HUES64 (cell line): ENCODE data around the gene USP15.
"Not testable (repeated sequence)": the region's sequence is repeated elsewhere in the genome, so short reads cannot be mapped to it uniquely, and the experiment has no call there.

Source experiments
- H3K27ac ChIP-seq: 2 replicates; pipeline ENCODE4 v1.7.0; 2013; ENCODE audit warnings: low read depth, low read length, inconsistent platforms
- H3K27me3 ChIP-seq: 2 replicates; pipeline ENCODE4 v1.6.1; 2013; ENCODE audit warnings: mild to moderate bottlenecking, low read length; ENCODE audit not compliant: insufficient read depth
- H3K36me3 ChIP-seq: 2 replicates; pipeline ENCODE4 v1.6.1; 2013; ENCODE audit warnings: mild to moderate bottlenecking, low read length; ENCODE audit not compliant: insufficient read depth
- H3K4me1 ChIP-seq: 2 replicates; pipeline ENCODE4 v1.6.1; 2013; ENCODE audit warnings: mild to moderate bottlenecking, low read length, moderate library complexity; ENCODE audit not compliant: insufficient read depth
- H3K4me3 ChIP-seq: 2 replicates; pipeline ENCODE4 v1.5.1; 2013; ENCODE audit warnings: mild to moderate bottlenecking, low read length, moderate library complexity
- H3K9ac ChIP-seq: 2 replicates; pipeline ENCODE4 v1.6.1; 2013; ENCODE audit warnings: mild to moderate bottlenecking, low read depth, low read length
- H3K9me3 ChIP-seq: 2 replicates; pipeline ENCODE4 v1.6.1; 2013; ENCODE audit warnings: low read depth, low read length; ENCODE audit not compliant: insufficient read depth
- WGBS: fragments of 150-250, 120-280 bp; methylation state at CpG from one replicate; pipeline ENCODE4 v1.1.7; 2013; ENCODE audit warnings: missing lambda C conversion rate; 5-methylcytosine and 5-hydroxymethylcytosine counted together

Gene USP15

GRCh38 chr12:62361048-62361447, 100.8 kb downstream of the USP15 start:
- WGBS: 79% methylated on average over 2 of the region's 2 CpGs
- no peaks in the 10 kb centered on the region for H3K36me3 ChIP-seq
- H3K9ac ChIP-seq: no peak overlapping the region
- no peak overlapping the region for H3K4me3 ChIP-seq
- no peaks in the 10 kb centered on the region for H3K9me3 ChIP-seq
- no peak overlapping the region for H3K27ac ChIP-seq
- H3K4me1 ChIP-seq: no peaks in the 10 kb centered on the region
- H3K27me3 ChIP-seq: no peaks in the 10 kb centered on the region

DNA sequence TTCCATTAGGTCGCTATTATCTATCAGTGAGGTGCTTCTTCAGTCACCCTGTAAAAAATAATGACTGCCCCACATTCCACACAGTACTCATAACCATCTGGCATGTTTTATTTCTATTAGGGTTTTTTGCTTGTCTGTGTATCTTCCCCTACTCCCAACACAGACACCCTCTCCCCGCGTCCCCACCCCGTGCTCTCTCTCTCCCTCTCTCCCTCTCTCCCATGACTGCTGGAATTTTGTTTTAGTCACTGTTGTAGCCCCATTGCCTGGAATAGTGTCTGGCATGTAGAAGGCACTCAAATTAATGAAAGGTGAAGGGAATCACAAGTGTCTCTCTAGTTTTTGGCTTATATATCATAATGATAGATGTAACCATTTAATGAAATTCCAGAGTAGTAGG, 103.3 kb downstream of the USP15 start:
- WGBS: 97% methylated on average over 2 of the region's 4 CpGs
- H3K36me3 ChIP-seq: no peaks in the 10 kb centered on the region
- H3K4me1 ChIP-seq: no peaks in the 10 kb centered on the region
- H3K9me3 ChIP-seq: no peaks in the 10 kb centered on the region
- H3K9ac ChIP-seq: no peak overlapping the region
- no peak overlapping the region for H3K27ac ChIP-seq
- no peaks in the 10 kb centered on the region for H3K27me3 ChIP-seq
- no peak overlapping the region for H3K4me3 ChIP-seq

GRCh38 chr12:62364697-62365096, 104.5 kb downstream of the USP15 start:
- H3K9me3 ChIP-seq, H3K27ac ChIP-seq, H3K36me3 ChIP-seq, H3K4me1 ChIP-seq, H3K4me3 ChIP-seq, H3K9ac ChIP-seq, H3K27me3 ChIP-seq: not testable (repeated sequence)
- WGBS: 100% methylated on average over 1 of the region's 1 CpG

DNA sequence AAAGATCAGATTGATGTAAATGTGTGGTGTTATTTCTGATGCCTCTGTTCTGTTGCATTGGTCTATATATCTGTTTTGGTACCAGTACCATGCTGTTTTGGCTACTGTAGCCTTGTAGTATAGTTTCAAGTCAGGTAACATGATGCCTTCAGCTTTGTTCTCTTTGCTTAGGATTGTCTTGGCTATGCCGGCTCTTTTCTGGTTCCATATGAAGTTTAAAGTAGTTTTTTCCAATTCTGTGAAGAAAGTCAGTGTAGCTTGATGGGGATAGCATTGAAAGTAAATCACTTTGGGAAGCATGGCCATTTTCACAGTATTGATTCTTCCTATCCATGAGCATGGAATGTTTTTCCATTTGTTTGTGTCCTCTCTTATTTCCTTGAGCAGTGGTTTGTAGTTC, 105.6 kb downstream of the USP15 start:
- 92% methylated on average over 1 of the region's 1 CpG for WGBS
- not testable (repeated sequence) for H3K36me3 ChIP-seq, H3K4me1 ChIP-seq, H3K9ac ChIP-seq, H3K4me3 ChIP-seq, H3K9me3 ChIP-seq, H3K27ac ChIP-seq, H3K27me3 ChIP-seq

GRCh38 chr12:62368430-62369223, 108.4 kb downstream of the USP15 start:
- H3K27me3 ChIP-seq, H3K27ac ChIP-seq, H3K9me3 ChIP-seq, H3K4me1 ChIP-seq, H3K36me3 ChIP-seq, H3K9ac ChIP-seq, H3K4me3 ChIP-seq: not testable (repeated sequence)
- WGBS: 95% methylated on average over 3 of the region's 3 CpGs

DNA sequence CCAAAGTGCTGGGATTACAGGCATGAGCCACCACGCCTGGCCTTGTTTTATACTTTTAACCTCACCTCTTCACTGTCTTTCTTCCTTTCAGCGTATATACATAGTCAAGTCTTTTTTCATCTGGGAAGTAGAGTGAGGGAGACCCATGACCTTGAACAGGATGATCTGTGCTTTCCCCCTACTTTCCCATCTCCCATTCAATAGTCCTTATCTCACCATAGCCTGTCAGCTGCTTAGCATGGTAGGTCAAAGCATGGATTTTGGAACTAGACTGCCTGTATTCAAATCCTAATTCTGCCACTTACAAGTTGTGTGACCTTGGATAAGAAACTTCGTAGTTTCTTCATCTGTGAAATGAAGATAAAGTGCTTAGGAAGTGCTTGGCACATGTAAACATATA, 110.0 kb downstream of the USP15 start:
- WGBS: 96% methylated on average over 2 of the region's 3 CpGs
- no peaks in the 10 kb centered on the region for H3K4me1 ChIP-seq
- H3K9ac ChIP-seq: no peak overlapping the region
- H3K4me3 ChIP-seq: no peak overlapping the region
- no peaks in the 10 kb centered on the region for H3K36me3 ChIP-seq
- no peaks in the 10 kb centered on the region for H3K9me3 ChIP-seq
- H3K27ac ChIP-seq: no peak overlapping the region
- H3K27me3 ChIP-seq: no peaks in the 10 kb centered on the region

GRCh38 chr12:62371661-62372060, 111.5 kb downstream of the USP15 start:
- Histone ChIP-seq H3K36me3 (no peaks in the 10 kb centered on the region), H3K9me3 (no peaks in the 10 kb centered on the region)

DNA sequence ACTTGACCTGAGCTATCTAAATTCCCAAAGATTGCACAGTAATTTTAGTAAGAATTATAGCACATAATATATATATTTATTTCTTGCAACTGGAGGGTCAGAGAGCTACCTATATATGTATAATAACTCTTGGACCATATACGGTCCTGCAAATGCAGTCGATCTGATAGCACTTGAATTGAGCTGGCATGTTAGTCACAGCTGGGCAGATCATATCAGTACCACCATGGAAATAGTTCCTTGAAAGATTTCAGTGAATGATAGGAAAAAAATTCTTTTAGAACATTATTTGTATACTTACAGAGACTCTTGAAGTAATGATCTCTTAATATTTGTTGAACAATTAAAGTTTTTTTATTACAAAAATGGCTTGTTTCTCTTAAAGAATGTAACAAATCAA, 111.9 kb downstream of the USP15 start:
- no peak overlapping the region for H3K9ac ChIP-seq
- no peak overlapping the region for H3K27ac ChIP-seq
- H3K4me1 ChIP-seq: no peaks in the 10 kb centered on the region
- 66% methylated on average over 2 of the region's 2 CpGs for WGBS
- H3K36me3 ChIP-seq: no peaks in the 10 kb centered on the region
- H3K27me3 ChIP-seq: no peaks in the 10 kb centered on the region
- no peak overlapping the region for H3K4me3 ChIP-seq
- H3K9me3 ChIP-seq: no peaks in the 10 kb centered on the region

More at GRCh38 chr12:62371661-62372060, 111.5 kb downstream of the USP15 start:
- no peaks in the 10 kb centered on the region for H3K4me1 ChIP-seq
- no peaks in the 10 kb centered on the region for H3K27me3 ChIP-seq
- no peak overlapping the region for H3K9ac ChIP-seq
- WGBS: 98% methylated on average over 2 of the region's 4 CpGs
- no peak overlapping the region for H3K4me3 ChIP-seq
- no peak overlapping the region for H3K27ac ChIP-seq

GRCh38 chr12:62372825-62373224, 112.6 kb downstream of the USP15 start:
- H3K9me3 ChIP-seq: no peaks in the 10 kb centered on the region
- H3K4me3 ChIP-seq: no peak overlapping the region
- H3K36me3 ChIP-seq: no peaks in the 10 kb centered on the region
- no CpG with 5 or more reads among the region's 1 CpG for WGBS
- H3K9ac ChIP-seq: no peak overlapping the region
- H3K27me3 ChIP-seq: no peaks in the 10 kb centered on the region
- no peak overlapping the region for H3K27ac ChIP-seq
- H3K4me1 ChIP-seq: no peaks in the 10 kb centered on the region

DNA sequence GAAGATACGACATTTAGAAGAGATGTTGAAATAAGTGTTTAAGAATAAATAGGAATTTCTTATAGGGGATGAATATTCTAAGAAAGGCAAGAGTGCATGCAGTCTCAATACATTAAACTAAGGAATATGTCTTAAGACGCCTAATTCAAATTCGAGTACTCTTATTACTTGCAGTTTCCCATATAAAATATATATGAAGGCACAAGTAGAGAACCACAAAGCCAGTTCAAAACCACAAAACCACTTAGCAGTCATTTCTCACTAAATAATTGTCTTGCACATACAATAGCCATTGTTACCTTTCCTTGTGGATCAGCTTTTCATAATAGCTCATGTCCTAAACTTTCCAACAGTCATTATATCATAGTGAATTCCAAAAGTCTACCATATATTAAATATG, 115.4 kb downstream of the USP15 start:
- Histone ChIP-seq H3K9ac (no peak overlapping the region), H3K4me3 (no peak overlapping the region), H3K4me1 (no peaks in the 10 kb centered on the region), H3K27ac (no peak overlapping the region), H3K36me3 (no peaks in the 10 kb centered on the region), H3K27me3 (no peaks in the 10 kb centered on the region), H3K9me3 (no peaks in the 10 kb centered on the region)
- WGBS: 99% methylated on average over 3 of the region's 3 CpGs

DNA sequence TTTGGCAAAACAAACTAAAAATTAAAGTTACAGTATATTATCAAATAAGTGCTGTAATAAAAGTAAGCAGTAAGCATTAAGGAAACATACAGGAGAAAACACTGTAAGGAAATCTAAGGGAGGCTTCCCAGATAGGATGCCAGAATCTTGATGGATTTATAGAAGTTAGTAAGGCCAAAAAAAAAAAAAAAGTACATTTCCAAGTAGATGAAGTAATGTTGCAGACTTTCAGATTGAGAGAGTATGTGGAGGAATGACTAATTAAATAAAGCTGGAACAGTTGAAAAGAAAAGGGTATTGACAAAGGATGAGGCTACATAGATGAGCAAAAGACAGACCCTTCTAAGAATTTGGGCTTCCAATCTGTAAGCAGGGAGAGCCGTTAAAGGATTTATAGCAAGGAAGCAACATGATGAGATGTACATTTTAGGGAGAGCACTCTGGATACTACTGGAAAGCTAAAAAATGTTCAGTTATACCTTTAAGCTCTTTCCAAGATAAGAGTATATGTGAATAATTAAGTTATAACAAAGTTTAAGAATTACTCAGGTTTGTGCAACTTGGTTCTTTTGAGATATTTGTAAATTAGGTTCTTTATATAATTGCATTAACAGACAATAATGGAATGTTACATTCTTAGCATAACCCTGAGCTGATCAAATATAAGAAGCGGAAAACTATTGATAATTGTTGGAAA, 119.0 kb downstream of the USP15 start:
- Histone ChIP-seq H3K4me1 (no peaks in the 10 kb centered on the region), H3K36me3 (peaks cover 7% of the 10 kb centered on the region; the same call in 1 of the 2 replicates), H3K4me3 (no peak overlapping the region), H3K9ac (no peak overlapping the region), H3K27ac (no peak overlapping the region), H3K9me3 (no peaks in the 10 kb centered on the region), H3K27me3 (no peaks in the 10 kb centered on the region)
- WGBS: 95% methylated on average over 2 of the region's 2 CpGs
